Measurements from ENCODE around the gene SOCS3.

Gene SOCS3

DNA sequence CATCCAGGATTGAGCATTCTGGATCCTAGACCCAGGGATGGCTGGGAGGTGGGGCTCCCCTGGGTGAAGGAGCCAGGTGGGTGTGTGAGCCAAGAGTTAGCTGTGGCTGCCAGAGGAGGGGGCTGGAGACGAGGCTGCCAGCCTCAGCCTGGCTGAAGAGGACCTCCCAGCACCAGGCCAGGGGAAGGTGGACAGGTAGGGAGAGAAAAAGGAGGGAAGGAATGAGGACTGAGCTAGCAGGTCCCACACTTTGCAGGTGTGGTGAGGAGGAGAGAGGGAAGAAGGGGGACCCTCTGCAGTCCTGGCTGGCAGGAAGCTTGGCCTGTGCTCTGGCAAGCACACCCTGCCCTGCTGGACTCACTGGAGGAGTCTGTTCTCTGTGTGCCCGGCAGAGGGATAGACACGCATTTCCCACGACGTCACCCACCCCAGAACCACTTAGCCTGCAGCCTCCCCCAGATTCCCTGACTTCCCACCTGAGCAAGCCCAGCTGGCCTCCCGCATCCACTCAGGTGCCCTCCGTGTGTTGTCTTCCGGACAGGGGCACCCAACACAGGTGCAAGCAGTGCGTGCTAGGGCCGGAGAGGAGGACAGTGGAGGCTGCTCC lies 42.0 kb downstream of the SOCS3 start:
- Histone ChIP-seq H3K4me3 (ENCODE audit: low read length) (no peak overlapping the region), H3K4me2 (ENCODE audit: low read length) (no peak overlapping the region; the same call in 1 of the 2 replicates), H3K9me2 (replicated peaks; ENCODE audit: control insufficient read depth, low read length) (no peaks in the 10 kb centered on the region), H3F3A (ENCODE audit: control insufficient read depth, insufficient read depth) (no peaks in the 10 kb centered on the region), H3K79me2 (ENCODE audit: control insufficient read depth, low read length) (no peaks in the 10 kb centered on the region), H3K4me1 (ENCODE audit: control insufficient read depth, low read length) (peaks cover 28% of the 10 kb centered on the region), H3K27me3 (ENCODE audit: control insufficient read depth, low read length) (peaks cover 60% of the 10 kb centered on the region), H3K27ac (ENCODE audit: low read depth, low read length) (no peak overlapping the region), H4K20me1 (ENCODE audit: control insufficient read depth, insufficient read depth, low read depth, low read length) (no peaks in the 10 kb centered on the region; the same call in 1 of the 2 replicates), H3K9me3 (ENCODE audit: control insufficient read depth, insufficient read depth, low read length) (no peaks in the 10 kb centered on the region), H3K36me3 (ENCODE audit: control insufficient read depth, low read length) (no peaks in the 10 kb centered on the region)
- TF ChIP-seq EZH2phosphoT487 (IDR thresholded peaks at IDR 0.05; ENCODE audit: borderline replicate concordance, low read length) = no peak
- TF ChIP-seq CTCF (IDR thresholded peaks at IDR 0.05; ENCODE audit: low read depth, low read length, poor library complexity, severe bottlenecking) = no peak

- TF ChIP-seq EZH2phosphoT487 (IDR thresholded peaks at IDR 0.05; ENCODE audit: borderline replicate concordance, low read length) (no peak), CTCF (IDR thresholded peaks at IDR 0.05; ENCODE audit: low read depth, low read length, poor library complexity, severe bottlenecking) (no peak)
- Histone ChIP-seq H3K27ac (ENCODE audit: low read depth, low read length) (no peak overlapping the region), H3K79me2 (ENCODE audit: control insufficient read depth, low read length) (no peaks in the 10 kb centered on the region), H3K27me3 (ENCODE audit: control insufficient read depth, low read length) (peaks cover 68% of the 10 kb centered on the region), H3K4me1 (ENCODE audit: control insufficient read depth, low read length) (peaks cover 28% of the 10 kb centered on the region), H3K9me3 (ENCODE audit: control insufficient read depth, insufficient read depth, low read length) (no peaks in the 10 kb centered on the region), H3K4me2 (ENCODE audit: low read length) (peak overlapping the region; percentile 42), H4K20me1 (ENCODE audit: control insufficient read depth, insufficient read depth, low read depth, low read length) (no peaks in the 10 kb centered on the region; the same call in 1 of the 2 replicates), H3K36me3 (ENCODE audit: control insufficient read depth, low read length) (no peaks in the 10 kb centered on the region), H3K9me2 (replicated peaks; ENCODE audit: control insufficient read depth, low read length) (no peaks in the 10 kb centered on the region), H3F3A (ENCODE audit: control insufficient read depth, insufficient read depth) (no peaks in the 10 kb centered on the region), H3K4me3 (ENCODE audit: low read length) (no peak overlapping the region)
These were observed 42.7 kb downstream of the SOCS3 start for GRCh38 chr17:78316867-78317789.

DNA sequence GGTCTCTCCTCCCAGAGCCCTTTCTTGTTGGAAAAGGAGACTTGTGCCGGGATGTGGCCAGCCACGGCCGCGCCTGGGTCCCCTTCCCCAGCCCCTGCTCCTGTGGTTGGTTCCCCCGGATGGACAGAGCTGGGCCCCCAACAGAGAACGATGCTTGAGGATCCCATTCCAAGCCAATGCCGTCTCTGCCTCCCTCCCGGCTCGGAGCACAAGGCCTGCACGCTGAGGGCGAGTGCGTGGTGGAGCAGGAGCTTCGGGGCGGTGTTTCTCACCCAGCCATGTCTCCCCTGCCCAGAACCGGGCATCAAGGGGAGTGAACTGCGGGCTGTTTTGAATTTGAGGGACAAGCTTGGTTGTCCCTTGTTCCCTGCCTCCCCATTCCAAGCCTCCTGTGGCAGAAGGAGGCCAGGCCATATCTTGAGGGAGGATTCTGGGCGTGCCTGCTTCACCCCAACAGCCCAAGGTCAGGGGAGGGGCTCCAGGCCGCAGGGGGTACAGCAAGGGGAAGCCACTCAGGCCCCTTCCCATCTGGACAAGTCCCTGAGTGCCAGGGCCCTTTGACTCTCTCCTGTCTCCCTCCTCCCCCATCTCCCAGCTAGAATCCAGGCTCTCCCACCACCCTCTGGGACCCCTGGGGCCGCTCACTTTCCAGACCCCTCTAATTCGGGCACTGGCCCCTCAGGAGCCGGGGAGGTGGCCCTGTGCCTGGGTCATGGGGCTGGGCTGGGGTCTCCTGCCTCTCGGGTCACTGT lies 43.6 kb downstream of the SOCS3 start:
- Histone ChIP-seq H3K4me2 (ENCODE audit: low read length) (no peak overlapping the region), H3K36me3 (ENCODE audit: control insufficient read depth, low read length) (no peaks in the 10 kb centered on the region), H4K20me1 (ENCODE audit: control insufficient read depth, insufficient read depth, low read depth, low read length) (no peaks in the 10 kb centered on the region; the same call in 1 of the 2 replicates), H3K27me3 (ENCODE audit: control insufficient read depth, low read length) (peaks cover 75% of the 10 kb centered on the region), H3F3A (ENCODE audit: control insufficient read depth, insufficient read depth) (no peaks in the 10 kb centered on the region), H3K4me1 (ENCODE audit: control insufficient read depth, low read length) (peaks cover 28% of the 10 kb centered on the region), H3K4me3 (ENCODE audit: low read length) (no peak overlapping the region), H3K27ac (ENCODE audit: low read depth, low read length) (no peak overlapping the region), H3K9me3 (ENCODE audit: control insufficient read depth, insufficient read depth, low read length) (no peaks in the 10 kb centered on the region), H3K9me2 (replicated peaks; ENCODE audit: control insufficient read depth, low read length) (no peaks in the 10 kb centered on the region), H3K79me2 (ENCODE audit: control insufficient read depth, low read length) (no peaks in the 10 kb centered on the region)
- TF ChIP-seq EZH2phosphoT487 (IDR thresholded peaks at IDR 0.05; ENCODE audit: borderline replicate concordance, low read length) = no peak

All from DOHH2 (cell line).